Measurements from ENCODE around the gene MAP3K14.
A peak's percentile ranks its signal among the peaks of the same experiment; 100 is the strongest.

Gene MAP3K14

DNA sequence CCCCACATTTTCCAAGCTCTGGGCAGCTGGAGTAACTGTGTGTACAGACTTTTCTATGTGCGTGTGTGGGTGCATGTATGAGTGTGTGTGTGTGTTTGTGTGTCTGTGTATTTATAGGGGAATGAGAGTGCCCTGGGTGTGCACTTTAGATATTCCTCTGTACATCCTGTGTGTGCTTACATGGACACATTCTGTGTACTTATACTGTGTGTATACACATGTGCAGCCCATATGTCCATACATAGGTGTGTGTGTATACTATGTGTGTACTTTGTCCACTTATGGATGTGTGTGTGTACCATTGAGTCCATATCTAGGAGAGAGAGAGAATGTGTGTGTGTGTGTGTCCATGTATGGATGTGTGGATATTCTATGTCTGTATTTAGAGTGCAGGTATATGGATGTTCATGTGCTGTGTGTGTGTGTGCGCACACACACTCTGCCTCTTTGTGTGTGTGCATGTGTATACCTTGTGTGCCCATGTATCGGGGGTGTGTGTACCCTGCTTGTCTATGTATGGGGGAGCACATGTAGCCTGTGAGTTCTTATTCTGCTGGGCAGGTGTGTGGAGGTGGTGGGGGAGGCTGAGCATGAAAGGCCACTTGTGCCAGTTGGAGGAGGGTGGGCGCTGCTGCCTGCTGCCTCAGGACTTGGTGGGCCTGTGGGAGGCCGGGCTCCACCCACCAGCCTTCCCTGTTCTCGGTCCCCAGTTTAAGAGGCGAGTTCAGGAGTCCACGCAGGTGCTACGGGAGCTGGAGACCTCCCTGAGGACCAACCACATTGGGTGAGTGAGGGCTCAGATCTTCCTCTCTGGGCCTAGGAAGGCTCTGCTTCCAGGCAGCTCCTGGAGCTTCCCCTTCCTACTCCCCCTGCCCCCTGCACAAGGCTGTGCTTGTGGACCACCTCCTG, 84.1 kb downstream of the MAP3K14 start:
- no peak for DNase-seq

GRCh38 chr17:45231481-45232116, 85.2 kb downstream of the MAP3K14 start:
- DNase-seq: no peak

GRCh38 chr17:45230787-45231480, 85.9 kb downstream of the MAP3K14 start:
- DNase-seq: no peak

GRCh38 chr17:45230410-45230786, 86.4 kb downstream of the MAP3K14 start:
- no peak for DNase-seq

DNA sequence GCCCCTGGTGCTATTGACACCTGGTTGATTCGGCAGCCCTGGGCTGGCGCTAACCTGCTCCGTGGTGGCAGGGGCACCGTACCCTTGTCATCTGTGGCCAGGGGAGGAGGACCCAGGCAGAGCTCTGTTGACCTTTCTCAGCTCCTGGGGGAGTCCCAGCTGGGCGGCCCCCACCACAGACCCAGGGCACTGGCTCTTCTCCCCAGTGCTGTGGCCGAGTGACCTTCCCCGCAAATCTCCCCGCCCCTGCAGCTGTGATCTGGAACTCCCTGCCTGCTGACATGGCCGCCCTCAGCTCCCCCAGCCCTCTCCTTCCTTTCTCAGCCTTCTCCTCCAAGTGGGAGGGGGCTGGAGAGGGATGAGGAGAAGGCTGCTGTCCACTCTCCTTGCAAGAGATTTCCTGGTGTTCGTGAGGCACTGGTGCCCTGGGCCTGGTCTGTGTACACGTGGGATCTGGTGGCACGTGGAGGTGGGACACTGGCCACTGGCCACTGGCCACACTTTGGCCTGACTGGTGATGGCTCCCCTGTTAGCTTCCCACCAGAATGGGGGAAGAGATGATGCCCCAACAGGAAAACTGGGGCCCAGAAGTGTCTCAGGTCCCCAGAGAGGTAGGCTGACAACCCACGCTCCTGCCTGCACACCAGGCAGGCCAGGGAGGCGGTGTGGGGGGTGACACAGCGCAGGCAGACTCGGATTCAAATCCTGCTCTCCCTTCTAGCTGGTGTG, 87.0 kb downstream of the MAP3K14 start:
- no peak for DNase-seq

DNA sequence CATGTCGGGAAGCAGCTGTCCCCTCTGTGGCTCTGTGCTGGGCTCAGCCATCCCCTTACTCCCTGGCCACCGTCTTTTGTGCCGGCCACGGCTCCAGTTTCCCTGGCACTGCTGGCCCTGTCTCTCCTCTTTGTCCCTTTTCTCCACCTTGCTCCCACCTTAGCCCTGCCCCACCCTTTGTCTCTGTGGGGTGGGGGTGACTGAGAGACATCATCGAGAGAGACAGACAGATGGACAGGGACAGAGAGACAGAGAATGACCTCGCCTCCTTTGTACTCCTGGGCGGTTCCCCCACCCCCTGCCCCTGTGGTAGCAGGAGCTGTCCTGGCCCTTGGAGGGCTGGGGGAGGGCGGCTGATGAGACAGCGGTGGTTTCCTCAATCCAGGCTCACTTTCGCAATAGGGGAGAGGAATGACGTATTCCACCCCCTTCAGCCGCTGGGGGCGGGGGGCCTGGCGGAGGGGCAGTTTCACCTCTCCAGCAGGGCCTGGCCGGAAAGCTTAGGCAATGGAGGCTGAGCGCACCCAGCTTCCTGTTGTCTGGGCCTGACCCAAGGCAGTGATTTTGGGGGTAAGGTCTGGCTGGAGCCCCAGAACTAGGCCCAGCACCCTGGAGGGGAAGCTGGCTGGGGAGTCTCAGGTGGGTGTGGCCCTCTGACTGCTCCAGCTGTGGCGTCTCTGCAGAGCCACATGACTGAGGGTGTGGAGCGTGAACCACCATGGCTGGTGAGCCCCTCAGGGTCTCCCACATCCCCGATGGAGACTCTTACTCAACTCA, 87.9 kb downstream of the MAP3K14 start:
- peak in 1 of 2 donors; percentile 56 for DNase-seq

- DNase-seq: no peak
Measured at GRCh38 chr17:45227926-45228762, 88.7 kb downstream of the MAP3K14 start.

DNA sequence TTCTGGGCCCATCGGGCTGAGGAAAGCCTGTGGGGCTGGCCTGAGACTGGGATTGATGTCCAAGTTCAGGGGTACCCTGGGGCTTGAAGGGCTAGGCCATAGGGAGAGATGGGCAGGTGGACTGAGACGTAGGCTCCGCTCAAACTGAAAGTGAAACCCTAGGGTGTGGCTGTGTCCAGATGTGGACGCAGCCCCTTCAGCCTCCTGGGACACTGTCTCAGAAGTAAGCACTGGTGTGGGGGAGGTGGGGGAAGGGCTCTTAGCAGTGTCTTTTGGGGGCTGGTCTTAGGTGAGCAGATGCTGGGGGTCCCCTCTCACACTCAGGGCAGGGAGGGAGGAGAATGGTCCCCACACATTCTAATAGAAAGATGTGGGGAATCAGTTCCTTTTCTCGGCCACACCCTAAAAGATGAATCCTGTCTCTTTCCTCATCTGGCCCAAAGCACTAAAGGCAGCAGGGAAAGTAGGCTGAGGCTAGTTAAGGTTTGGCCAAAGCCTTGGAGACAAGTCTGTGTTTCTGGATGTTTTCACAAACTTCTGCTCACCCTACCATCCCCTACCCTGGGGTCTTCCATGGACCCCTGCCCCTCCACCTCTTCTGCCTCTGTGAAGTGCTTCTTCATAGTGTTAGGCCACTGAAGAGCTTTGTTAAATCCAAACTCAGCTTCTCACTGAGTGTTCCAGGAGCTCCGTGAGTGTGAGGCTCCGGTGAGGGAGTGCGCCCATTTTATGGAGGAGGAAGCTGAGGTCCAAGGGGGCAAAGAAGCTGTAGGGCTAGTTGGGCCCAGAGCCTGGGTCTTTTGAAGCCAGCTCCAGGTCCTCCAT, 89.5 kb downstream of the MAP3K14 start:
- no peak for DNase-seq

GRCh38 chr17:45226576-45226975, 90.2 kb downstream of the MAP3K14 start:
- no peak for DNase-seq

GRCh38 chr17:45225964-45226530, 90.8 kb downstream of the MAP3K14 start:
- DNase-seq: peak in 1 of 2 donors; percentile 29

- no peak for DNase-seq
Measured at GRCh38 chr17:45225051-45225700, 91.6 kb downstream of the MAP3K14 start.

DNA sequence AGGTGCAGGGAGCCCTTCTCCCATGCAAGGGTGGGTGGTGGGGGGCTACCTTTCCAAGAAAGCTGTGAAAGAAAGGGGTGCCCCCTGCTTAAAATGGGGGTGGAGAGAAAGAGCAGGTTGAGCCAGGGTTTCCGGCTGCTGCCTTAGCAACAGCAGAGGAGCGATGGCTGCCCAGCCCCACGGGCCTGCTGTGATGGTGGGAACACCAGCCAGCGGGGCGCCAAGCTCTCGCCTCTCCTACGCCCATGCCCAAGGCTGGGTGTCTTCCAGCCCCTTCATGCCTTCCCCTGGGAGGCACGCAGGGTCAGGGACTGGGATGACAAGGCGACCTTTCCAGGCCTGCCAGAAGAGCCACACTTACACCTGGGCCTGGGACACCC, 92.2 kb downstream of the MAP3K14 start:
- no peak for DNase-seq

GRCh38 chr17:45223539-45224528, 93.0 kb downstream of the MAP3K14 start:
- DNase-seq: no peak

- no peak for DNase-seq
Measured at GRCh38 chr17:45222996-45223538, 93.8 kb downstream of the MAP3K14 start.

DNA sequence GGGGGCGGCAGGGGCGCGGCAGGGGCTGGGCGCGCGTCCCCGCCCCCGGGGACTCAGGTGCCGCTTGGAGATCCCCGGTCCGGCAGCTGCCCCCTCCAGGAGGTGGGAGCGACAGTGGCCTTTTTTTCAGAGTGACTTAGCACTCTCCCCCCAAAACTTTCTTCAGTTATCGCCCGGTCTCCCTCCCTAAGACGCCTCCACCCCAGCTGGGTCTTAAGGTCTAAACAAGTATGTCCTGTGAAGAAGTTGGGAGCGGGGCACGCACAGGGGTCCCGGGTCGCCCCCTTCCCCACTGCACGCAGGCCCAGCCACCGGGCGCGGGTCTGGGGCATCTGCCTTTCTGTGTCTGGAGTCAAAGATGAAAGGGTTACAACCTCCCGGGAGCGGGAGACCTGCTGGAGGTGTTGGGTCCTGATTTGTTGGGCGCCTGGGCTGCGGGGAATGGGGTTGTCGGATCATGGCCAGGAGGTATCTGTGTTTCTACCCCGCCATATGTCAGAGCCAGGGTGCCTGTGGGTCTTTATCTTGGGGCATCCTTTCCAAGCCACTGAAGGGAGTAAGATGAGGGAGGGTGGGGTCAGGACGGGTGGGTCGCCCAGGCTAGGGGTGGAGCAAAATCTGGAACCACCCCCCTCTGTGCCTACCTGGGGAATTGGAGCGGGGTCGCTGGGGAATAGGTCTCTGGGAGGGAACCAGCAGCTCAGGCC, 94.4 kb downstream of the MAP3K14 start:
- DNase-seq: no peak

GRCh38 chr17:45222014-45222288, 94.9 kb downstream of the MAP3K14 start:
- DNase-seq: no peak
